Stimulated activated CD4-positive, alpha-beta T cell treated with anti-CD3 and anti-CD28 coated beads, TNF-alpha, amount 100 ng/mL, for 4 hours (primary cell): ENCODE data around the gene PFKFB2.

ENCODE experiments used
- DNase-seq, 3 experiments: peaks; one replicate each; pipeline ENCODE4 v3.0.0-alpha.2; 2020; ENCODE audit warnings: low read depth in 3 of 3

PFKFB2 gene

GRCh38 chr1:207052911-207053769, at the start of gene PFKFB2:
PFKFB2 (plus strand) TSS chr1:207053275; CDS start chr1:207054718, 1,443 bp downstream.
- DNase-seq = peak; percentile 89 to 92 (median 91)

GRCh38 chr1:207004931-207005830, 47.9 kb upstream of the PFKFB2 start:
- peak in 1 of 3 experiments; percentile 4 for DNase-seq

- no peak for DNase-seq
These were observed 47.0 kb upstream of the PFKFB2 start for GRCh38 chr1:207006083-207006482.

- no peak for DNase-seq
These were observed 46.2 kb upstream of the PFKFB2 start for GRCh38 chr1:207006914-207007313.

GRCh38 chr1:207007352-207008033, 45.6 kb upstream of the PFKFB2 start:
- DNase-seq = no peak

- no peak for DNase-seq
These were observed 43.8 kb upstream of the PFKFB2 start for GRCh38 chr1:207009182-207009850.

GRCh38 chr1:207009945-207010344, 43.1 kb upstream of the PFKFB2 start:
- no peak for DNase-seq

- no peak for DNase-seq
These were observed 42.3 kb upstream of the PFKFB2 start for GRCh38 chr1:207010726-207011125.

- DNase-seq = no peak
These were observed 39.6 kb upstream of the PFKFB2 start for GRCh38 chr1:207013321-207014085.

GRCh38 chr1:207014728-207015127, 38.3 kb upstream of the PFKFB2 start:
- no peak for DNase-seq

GRCh38 chr1:207015791-207016190, 37.3 kb upstream of the PFKFB2 start:
- no peak for DNase-seq

- DNase-seq = no peak
These were observed 35.2 kb upstream of the PFKFB2 start for GRCh38 chr1:207017615-207018559.

GRCh38 chr1:207018707-207019106, 34.4 kb upstream of the PFKFB2 start:
- DNase-seq = no peak

- DNase-seq = no peak
These were observed 33.9 kb upstream of the PFKFB2 start for GRCh38 chr1:207019161-207019560.

- DNase-seq = no peak
These were observed 33.4 kb upstream of the PFKFB2 start for GRCh38 chr1:207019661-207020060.

- DNase-seq = no peak
These were observed 32.9 kb upstream of the PFKFB2 start for GRCh38 chr1:207020065-207020708.

GRCh38 chr1:207020709-207021107, 32.4 kb upstream of the PFKFB2 start:
- DNase-seq = no peak

- DNase-seq = no peak
These were observed 31.8 kb upstream of the PFKFB2 start for GRCh38 chr1:207021139-207021861.
